ENCODE results near the gene RASA3.

- TF ChIP-seq, protein P1, sequence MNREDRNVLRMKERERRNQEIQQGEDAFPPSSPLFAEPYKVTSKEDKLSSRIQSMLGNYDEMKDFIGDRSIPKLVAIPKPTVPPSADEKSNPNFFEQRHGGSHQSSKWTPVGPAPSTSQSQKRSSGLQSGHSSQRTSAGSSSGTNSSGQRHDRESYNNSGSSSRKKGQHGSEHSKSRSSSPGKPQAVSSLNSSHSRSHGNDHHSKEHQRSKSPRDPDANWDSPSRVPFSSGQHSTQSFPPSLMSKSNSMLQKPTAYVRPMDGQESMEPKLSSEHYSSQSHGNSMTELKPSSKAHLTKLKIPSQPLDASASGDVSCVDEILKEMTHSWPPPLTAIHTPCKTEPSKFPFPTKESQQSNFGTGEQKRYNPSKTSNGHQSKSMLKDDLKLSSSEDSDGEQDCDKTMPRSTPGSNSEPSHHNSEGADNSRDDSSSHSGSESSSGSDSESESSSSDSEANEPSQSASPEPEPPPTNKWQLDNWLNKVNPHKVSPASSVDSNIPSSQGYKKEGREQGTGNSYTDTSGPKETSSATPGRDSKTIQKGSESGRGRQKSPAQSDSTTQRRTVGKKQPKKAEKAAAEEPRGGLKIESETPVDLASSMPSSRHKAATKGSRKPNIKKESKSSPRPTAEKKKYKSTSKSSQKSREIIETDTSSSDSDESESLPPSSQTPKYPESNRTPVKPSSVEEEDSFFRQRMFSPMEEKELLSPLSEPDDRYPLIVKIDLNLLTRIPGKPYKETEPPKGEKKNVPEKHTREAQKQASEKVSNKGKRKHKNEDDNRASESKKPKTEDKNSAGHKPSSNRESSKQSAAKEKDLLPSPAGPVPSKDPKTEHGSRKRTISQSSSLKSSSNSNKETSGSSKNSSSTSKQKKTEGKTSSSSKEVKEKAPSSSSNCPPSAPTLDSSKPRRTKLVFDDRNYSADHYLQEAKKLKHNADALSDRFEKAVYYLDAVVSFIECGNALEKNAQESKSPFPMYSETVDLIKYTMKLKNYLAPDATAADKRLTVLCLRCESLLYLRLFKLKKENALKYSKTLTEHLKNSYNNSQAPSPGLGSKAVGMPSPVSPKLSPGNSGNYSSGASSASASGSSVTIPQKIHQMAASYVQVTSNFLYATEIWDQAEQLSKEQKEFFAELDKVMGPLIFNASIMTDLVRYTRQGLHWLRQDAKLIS (CRISPR knock-in tag; IDR thresholded peaks at IDR 0.05; ENCODE audit: borderline replicate concordance), result no peak
- TF ChIP-seq, protein P2, sequence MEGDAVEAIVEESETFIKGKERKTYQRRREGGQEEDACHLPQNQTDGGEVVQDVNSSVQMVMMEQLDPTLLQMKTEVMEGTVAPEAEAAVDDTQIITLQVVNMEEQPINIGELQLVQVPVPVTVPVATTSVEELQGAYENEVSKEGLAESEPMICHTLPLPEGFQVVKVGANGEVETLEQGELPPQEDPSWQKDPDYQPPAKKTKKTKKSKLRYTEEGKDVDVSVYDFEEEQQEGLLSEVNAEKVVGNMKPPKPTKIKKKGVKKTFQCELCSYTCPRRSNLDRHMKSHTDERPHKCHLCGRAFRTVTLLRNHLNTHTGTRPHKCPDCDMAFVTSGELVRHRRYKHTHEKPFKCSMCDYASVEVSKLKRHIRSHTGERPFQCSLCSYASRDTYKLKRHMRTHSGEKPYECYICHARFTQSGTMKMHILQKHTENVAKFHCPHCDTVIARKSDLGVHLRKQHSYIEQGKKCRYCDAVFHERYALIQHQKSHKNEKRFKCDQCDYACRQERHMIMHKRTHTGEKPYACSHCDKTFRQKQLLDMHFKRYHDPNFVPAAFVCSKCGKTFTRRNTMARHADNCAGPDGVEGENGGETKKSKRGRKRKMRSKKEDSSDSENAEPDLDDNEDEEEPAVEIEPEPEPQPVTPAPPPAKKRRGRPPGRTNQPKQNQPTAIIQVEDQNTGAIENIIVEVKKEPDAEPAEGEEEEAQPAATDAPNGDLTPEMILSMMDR (IDR thresholded peaks at IDR 0.05), result no peak
- TF ChIP-seq SP1 (CRISPR knock-in tag; conservative IDR thresholded peaks at IDR 0.05) (no peak), TEAD4 (CRISPR knock-in tag; IDR thresholded peaks at IDR 0.05) (no peak)
- TF ChIP-seq, protein P3, sequence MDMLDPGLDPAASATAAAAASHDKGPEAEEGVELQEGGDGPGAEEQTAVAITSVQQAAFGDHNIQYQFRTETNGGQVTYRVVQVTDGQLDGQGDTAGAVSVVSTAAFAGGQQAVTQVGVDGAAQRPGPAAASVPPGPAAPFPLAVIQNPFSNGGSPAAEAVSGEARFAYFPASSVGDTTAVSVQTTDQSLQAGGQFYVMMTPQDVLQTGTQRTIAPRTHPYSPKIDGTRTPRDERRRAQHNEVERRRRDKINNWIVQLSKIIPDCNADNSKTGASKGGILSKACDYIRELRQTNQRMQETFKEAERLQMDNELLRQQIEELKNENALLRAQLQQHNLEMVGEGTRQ (CRISPR knock-in tag; IDR thresholded peaks at IDR 0.05), result no peak
Measured at GRCh38 chr13:113952151-113952982, 180.1 kb downstream of the RASA3 start.
